GM12878 (cell line): ENCODE results near the gene CFAP45. TPM values are rescaled to one million over a fixed set of nuclear protein-coding genes. Genes with fewer than 3 reads are reported as not detected.

Experiments used
- ATAC-seq: fragments of 200-7000 bp; cut with Tn5 transposase; 3 replicates; pipeline ENCODE4 v1.9.1; 2020; ENCODE audit warnings: mild to moderate bottlenecking, moderate library complexity
- BruUV-seq: library from RNA; stranded (reverse); fragments of 400-500 nt; replicated peaks from 2 replicates; lab custom pipeline; 2021; lab: Mats Ljungman, UMichigan
- CTCF ChIA-PET: fragments of 300-600 bp; sonication (Branson Sonifier 250); formaldehyde crosslinking; extraction: SDS; loops from one replicate; lab custom pipeline; 2021; ENCODE audit warnings: inconsistent platforms; lab: Yijun Ruan, JAX
- POLR2A ChIA-PET: fragments of 350-600 bp; formaldehyde crosslinking; extraction: SDS; loops from one replicate; lab custom pipeline; 2021; ENCODE audit warnings: inconsistent platforms; lab: Charles Lee
- RAD21 ChIA-PET: fragments of 300-600 bp; sonication (Branson Sonifier 250); formaldehyde crosslinking; loops from one replicate; lab custom pipeline; 2023; ENCODE audit warnings: antibody characterized with exemption; ENCODE audit not compliant: unreplicated experiment; lab: Charles Lee
- SMC1A ChIA-PET: fragments of 300-600 bp; sonication (Branson Sonifier 250); formaldehyde crosslinking; loops from one replicate; lab custom pipeline; 2023; ENCODE audit not compliant: unreplicated experiment, uncharacterized antibody; lab: Charles Lee
- DNase-seq: peaks from one replicate; pipeline ENCODE4 v3.0.0-alpha.2; 2011; ENCODE audit warnings: low read depth, low spot score
- FAIRE-seq: peaks from 3 replicates; lab custom pipeline; 2011; peaks lifted over from hg19 to GRCh38; lab: Jason Lieb, UNC
- H2AFZ ChIP-seq: 2 replicates; pipeline ENCODE4 v1.6.0; 2011; ENCODE audit warnings: low read depth, low read length, control low read depth; ENCODE audit not compliant: control insufficient read depth
- H3K27ac ChIP-seq: 2 replicates; pipeline ENCODE4 v1.5.1; 2011; ENCODE audit warnings: control low read depth; ENCODE audit not compliant: control insufficient read depth, insufficient read depth
- H3K27me3 ChIP-seq, 2 experiments: replicated peaks in 1 of 2; 2 replicates each; pipeline versions ENCODE4 v1.6.0 to v1.6.1; 2011; ENCODE audit warnings: low read length in 1 of 2; ENCODE audit not compliant: control insufficient read depth in 2 of 2, insufficient read depth in 2 of 2
- H3K36me3 ChIP-seq, 2 experiments: 2 replicates each; pipeline ENCODE4 v1.5.1; 2011; ENCODE audit warnings: low read length in 1 of 2; ENCODE audit not compliant: control insufficient read depth in 2 of 2, insufficient read depth in 2 of 2
- H3K4me1 ChIP-seq: 2 replicates; pipeline ENCODE4 v1.6.1; 2011; ENCODE audit warnings: mild to moderate bottlenecking, low read length, moderate library complexity, mixed read lengths; ENCODE audit not compliant: control insufficient read depth, insufficient read depth
- H3K4me2 ChIP-seq: 2 replicates; pipeline ENCODE4 v1.6.0; 2011; ENCODE audit warnings: control low read depth; ENCODE audit not compliant: control insufficient read depth, insufficient read depth
- H3K4me3 ChIP-seq: fragments of 200-600 bp; sonication (generic); 2 replicates; pipeline ENCODE4 v1.5.1; 2016
- H3K79me2 ChIP-seq: 2 replicates; pipeline ENCODE4 v1.6.0; 2011; ENCODE audit warnings: low read length; ENCODE audit not compliant: control insufficient read depth, insufficient read depth
- H3K9ac ChIP-seq: 2 replicates; pipeline ENCODE4 v1.8.0; 2011; ENCODE audit warnings: low read length, control low read depth, mixed read lengths; ENCODE audit not compliant: control insufficient read depth, insufficient read depth
- H3K9me3 ChIP-seq: replicated peaks from 3 replicates; pipeline ENCODE4 v1.5.1; 2011; ENCODE audit warnings: mild to moderate bottlenecking, low read length; ENCODE audit not compliant: control insufficient read depth, insufficient read depth
- H4K20me1 ChIP-seq: 2 replicates; pipeline ENCODE4 v1.6.0; 2011; ENCODE audit not compliant: control insufficient read depth, insufficient read depth
- KAT2A ChIP-seq: conservative IDR thresholded peaks from 2 replicates; pipeline ENCODE4 v1.6.1; 2011; ENCODE audit warnings: low read depth, low read length; ENCODE audit not compliant: control insufficient read depth
- KDM1A ChIP-seq: fragments of 200-600 bp; sonication (generic); IDR thresholded peaks from 2 replicates; pipeline ENCODE4 v1.6.1; 2016; ENCODE audit warnings: borderline replicate concordance
- ZZZ3 ChIP-seq: IDR thresholded peaks from 2 replicates; pipeline ENCODE4 v1.6.1; 2011; ENCODE audit warnings: low read depth; ENCODE audit not compliant: control insufficient read depth, insufficient read length
- WGBS: methylation state at CpG from one replicate; pipeline ENCODE4 v1.1.6; 2016; ENCODE audit warnings: low lambda C conversion rate; ENCODE audit not compliant: insufficient replicate concordance, insufficient coverage; ENCODE audit errors: missing lambda C conversion rate; 5-methylcytosine and 5-hydroxymethylcytosine counted together
- in situ Hi-C: fragments of 300-500 bp; cut with MboI; formaldehyde crosslinking; loops from 9 replicates; pipeline ENCODE4 v1.14.3; 2018; ENCODE audit warnings: mixed read lengths
- intact Hi-C: fragments of 100-400 bp; cut with micrococcal nuclease; formaldehyde crosslinking; loops from one replicate; pipeline ENCODE4 v1.14.2; 2022; ENCODE audit not compliant: unreplicated experiment
- polyA plus RNA-seq, 11 experiments: library from polyadenylated mRNA; depleted of rRNA in 4 of 11; unstranded in 6 of 11; stranded (reverse) in 5 of 11; fragments of >200 nt; fragmentation: Nextera tagmentation in 4 of 11; fragmentation: Illumina TruSeq in 1 of 11; extraction: Ambion mirVana in 4 of 11; extraction: Trizol in 1 of 11; gene quantifications; 1 replicate in 1 of 11; 2 replicates in 10 of 11; pipeline versions ENCODE4 v1.2.1 to v1.2.3, GENCODE V29; 2011 to 2016; ENCODE audit warnings: inconsistent platforms in 2 of 11, missing spikeins in 2 of 11, low read depth in 1 of 11
- total RNA-seq, 4 experiments: library from RNA; depleted of rRNA in 3 of 4; stranded (reverse); fragments of >200 nt in 3 of 4; fragmentation: Illumina TruSeq in 1 of 4; extraction: Trizol in 1 of 4; gene quantifications; 2 replicates each; pipeline versions ENCODE4 v1.2.1 to v1.2.3, GENCODE V29; 2013 to 2021
- TF ChIP-seq, protein P1 (sequence below): IDR thresholded peaks from 2 replicates; pipeline ENCODE4 v1.6.1; 2012; ENCODE audit warnings: improper control_type of control experiment, low read depth, low read length; ENCODE audit not compliant: insufficient replicate concordance
- TF ChIP-seq, protein P2 (sequence below): fragments of 450-650 bp; formaldehyde crosslinking; IDR thresholded peaks from 2 replicates; pipeline ENCODE4 v1.5.0; 2022; ENCODE audit warnings: mild to moderate bottlenecking, missing genetic modification characterization

The CFAP45 gene
- total and polyA plus RNA-seq, 10 of the 15 experiments (the other 5 are each of a cell fraction or from before 2014, with no cell fraction given): 0.43 to 0.91 (median 0.67) TPM

DNA sequence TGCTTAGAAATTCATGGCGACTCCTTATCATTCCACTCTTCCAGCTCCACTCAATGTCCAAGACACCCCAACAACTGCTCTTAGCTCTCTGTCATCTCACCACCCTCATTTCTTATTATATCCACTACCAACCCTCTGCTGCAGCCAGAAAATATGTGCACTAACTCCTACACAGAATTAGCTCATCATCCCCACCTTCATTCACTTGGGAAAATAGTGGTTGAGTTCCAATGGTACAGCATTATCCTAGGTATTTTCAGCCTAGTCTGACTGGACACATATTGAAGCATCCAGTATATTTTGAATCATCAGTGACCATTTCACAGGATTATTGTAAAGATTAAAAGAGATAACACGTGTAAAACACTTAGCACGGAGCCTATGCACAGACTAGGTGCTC lies 20.8 kb downstream of the CFAP45 start (continued):
- TF ChIP-seq, protein P1, sequence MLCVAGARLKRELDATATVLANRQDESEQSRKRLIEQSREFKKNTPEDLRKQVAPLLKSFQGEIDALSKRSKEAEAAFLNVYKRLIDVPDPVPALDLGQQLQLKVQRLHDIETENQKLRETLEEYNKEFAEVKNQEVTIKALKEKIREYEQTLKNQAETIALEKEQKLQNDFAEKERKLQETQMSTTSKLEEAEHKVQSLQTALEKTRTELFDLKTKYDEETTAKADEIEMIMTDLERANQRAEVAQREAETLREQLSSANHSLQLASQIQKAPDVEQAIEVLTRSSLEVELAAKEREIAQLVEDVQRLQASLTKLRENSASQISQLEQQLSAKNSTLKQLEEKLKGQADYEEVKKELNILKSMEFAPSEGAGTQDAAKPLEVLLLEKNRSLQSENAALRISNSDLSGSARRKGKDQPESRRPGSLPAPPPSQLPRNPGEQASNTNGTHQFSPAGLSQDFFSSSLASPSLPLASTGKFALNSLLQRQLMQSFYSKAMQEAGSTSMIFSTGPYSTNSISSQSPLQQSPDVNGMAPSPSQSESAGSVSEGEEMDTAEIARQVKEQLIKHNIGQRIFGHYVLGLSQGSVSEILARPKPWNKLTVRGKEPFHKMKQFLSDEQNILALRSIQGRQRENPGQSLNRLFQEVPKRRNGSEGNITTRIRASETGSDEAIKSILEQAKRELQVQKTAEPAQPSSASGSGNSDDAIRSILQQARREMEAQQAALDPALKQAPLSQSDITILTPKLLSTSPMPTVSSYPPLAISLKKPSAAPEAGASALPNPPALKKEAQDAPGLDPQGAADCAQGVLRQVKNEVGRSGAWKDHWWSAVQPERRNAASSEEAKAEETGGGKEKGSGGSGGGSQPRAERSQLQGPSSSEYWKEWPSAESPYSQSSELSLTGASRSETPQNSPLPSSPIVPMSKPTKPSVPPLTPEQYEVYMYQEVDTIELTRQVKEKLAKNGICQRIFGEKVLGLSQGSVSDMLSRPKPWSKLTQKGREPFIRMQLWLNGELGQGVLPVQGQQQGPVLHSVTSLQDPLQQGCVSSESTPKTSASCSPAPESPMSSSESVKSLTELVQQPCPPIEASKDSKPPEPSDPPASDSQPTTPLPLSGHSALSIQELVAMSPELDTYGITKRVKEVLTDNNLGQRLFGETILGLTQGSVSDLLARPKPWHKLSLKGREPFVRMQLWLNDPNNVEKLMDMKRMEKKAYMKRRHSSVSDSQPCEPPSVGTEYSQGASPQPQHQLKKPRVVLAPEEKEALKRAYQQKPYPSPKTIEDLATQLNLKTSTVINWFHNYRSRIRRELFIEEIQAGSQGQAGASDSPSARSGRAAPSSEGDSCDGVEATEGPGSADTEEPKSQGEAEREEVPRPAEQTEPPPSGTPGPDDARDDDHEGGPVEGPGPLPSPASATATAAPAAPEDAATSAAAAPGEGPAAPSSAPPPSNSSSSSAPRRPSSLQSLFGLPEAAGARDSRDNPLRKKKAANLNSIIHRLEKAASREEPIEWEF: no peak
- TF ChIP-seq KAT2A: no peak
- TF ChIP-seq, all 136 proteins: peak for 0

DNA sequence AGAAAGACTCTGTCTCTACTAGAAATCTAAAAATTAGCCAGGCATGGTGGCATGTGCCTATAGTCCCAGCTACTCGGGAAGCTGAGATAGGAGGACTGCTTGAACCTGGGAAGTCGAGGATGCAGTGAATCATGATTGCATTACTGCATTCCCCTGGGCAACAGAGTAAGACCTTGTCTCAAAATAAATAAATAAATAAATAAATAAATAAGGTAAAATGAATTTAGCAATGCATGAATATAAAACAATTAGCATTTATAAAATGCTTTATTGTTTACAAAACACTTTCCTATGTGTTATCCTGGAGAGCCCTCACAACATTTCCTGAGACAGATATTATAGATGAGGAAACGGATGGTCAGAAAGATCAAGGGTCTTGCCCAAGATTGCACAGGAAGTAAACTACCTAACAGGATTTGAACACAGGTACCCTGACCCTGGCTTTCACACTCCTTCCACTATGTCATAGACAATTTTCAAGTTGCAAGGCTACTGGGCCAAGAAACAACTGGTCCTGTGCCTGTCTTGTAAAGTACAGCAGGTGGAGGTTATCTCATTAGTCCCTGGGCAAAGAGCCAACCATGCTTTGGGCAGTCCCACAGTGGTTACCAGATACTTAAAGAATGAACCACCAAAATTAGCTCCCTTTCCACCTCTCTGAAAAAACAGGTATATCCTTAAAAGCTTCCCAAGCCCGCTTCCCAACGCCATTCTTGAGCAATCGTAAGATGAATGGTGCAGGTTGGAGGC lies 22.1 kb downstream of the CFAP45 start:
- no TSS peak for BruUV-seq
- Histone ChIP-seq H3K4me1 (no peaks in the 10 kb centered on the region), H4K20me1 (no peaks in the 10 kb centered on the region), H3K9me3 (no peaks in the 10 kb centered on the region), H3K4me3 (no peak overlapping the region), H2AFZ (no peak overlapping the region), H3K79me2 (no peaks in the 10 kb centered on the region), H3K9ac (no peak overlapping the region), H3K27ac (no peak overlapping the region), H3K36me3 (no peaks in the 10 kb centered on the region), H3K27me3 (no peaks in the 10 kb centered on the region; a peak in 1 of 4 replicates), H3K4me2 (no peak overlapping the region)
- SMC1A ChIA-PET: interaction anchor here (1.2 to 1.5 kb wide), 3 partner anchors 43 to 499 kb away, joined by 3 to 6 read pairs (median 4); no protein-coding TSS in a partner anchor
- no peak for ATAC-seq
- no peak for DNase-seq
- 62% methylated on average over 6 of the region's 6 CpGs for WGBS
- no peak for FAIRE-seq
- in situ Hi-C loops (no loop called here), intact Hi-C loops (no loop called here)
- RAD21 ChIA-PET: no interaction called here
- TF ChIP-seq ZZZ3: no peak
- TF ChIP-seq KDM1A: no peak
- TF ChIP-seq, protein P2, sequence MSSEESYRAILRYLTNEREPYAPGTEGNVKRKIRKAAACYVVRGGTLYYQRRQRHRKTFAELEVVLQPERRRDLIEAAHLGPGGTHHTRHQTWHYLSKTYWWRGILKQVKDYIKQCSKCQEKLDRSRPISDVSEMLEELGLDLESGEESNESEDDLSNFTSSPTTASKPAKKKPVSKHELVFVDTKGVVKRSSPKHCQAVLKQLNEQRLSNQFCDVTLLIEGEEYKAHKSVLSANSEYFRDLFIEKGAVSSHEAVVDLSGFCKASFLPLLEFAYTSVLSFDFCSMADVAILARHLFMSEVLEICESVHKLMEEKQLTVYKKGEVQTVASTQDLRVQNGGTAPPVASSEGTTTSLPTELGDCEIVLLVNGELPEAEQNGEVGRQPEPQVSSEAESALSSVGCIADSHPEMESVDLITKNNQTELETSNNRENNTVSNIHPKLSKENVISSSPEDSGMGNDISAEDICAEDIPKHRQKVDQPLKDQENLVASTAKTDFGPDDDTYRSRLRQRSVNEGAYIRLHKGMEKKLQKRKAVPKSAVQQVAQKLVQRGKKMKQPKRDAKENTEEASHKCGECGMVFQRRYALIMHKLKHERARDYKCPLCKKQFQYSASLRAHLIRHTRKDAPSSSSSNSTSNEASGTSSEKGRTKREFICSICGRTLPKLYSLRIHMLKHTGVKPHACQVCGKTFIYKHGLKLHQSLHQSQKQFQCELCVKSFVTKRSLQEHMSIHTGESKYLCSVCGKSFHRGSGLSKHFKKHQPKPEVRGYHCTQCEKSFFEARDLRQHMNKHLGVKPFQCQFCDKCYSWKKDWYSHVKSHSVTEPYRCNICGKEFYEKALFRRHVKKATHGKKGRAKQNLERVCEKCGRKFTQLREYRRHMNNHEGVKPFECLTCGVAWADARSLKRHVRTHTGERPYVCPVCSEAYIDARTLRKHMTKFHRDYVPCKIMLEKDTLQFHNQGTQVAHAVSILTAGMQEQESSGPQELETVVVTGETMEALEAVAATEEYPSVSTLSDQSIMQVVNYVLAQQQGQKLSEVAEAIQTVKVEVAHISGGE: no peak
- POLR2A ChIA-PET: no interaction called here
- CTCF ChIA-PET: interaction anchor here (1.8 to 5.0 kb wide), 2 partner anchors 13 to 79 kb away, joined by 4 to 23 read pairs; no protein-coding TSS in a partner anchor
